K562 (cell line): ENCODE measurements around the gene HEMGN. TPM values are rescaled to one million over a fixed set of nuclear protein-coding genes. Genes with fewer than 3 reads are reported as not detected.

Experiments used
- ARID4B ChIP-seq: sonication (generic); formaldehyde crosslinking; IDR thresholded peaks from 2 replicates; pipeline ENCODE4 v1.8.0; 2022; ENCODE audit warnings: mild to moderate bottlenecking, missing genetic modification reagents
- ATF2 ChIP-seq: sonication (generic); formaldehyde crosslinking; IDR thresholded peaks from 2 replicates; pipeline ENCODE4 v1.8.1; 2022; ENCODE audit warnings: missing genetic modification reagents
- ATF6 ChIP-seq: sonication (generic); formaldehyde crosslinking; IDR thresholded peaks from 2 replicates; pipeline ENCODE4 v1.4.0; 2020; ENCODE audit warnings: mild to moderate bottlenecking, missing genetic modification reagents
- CREM ChIP-seq: IDR thresholded peaks from 2 replicates; pipeline ENCODE4 v1.6.1; 2014; ENCODE audit warnings: antibody characterized with exemption, low read depth
- ESRRA ChIP-seq: fragments of 450-650 bp; IDR thresholded peaks from 2 replicates; pipeline ENCODE4 v1.6.1; 2014; ENCODE audit warnings: low read depth, mild to moderate bottlenecking, moderate library complexity, borderline replicate concordance
- FOXM1 ChIP-seq, 2 experiments: fragments of 450-650 bp in 1 of 2; sonication (generic) in 1 of 2; formaldehyde crosslinking in 1 of 2; IDR thresholded peaks; 2 replicates each; pipeline versions ENCODE4 v1.6.1 to v1.9.0; 2017 to 2022; ENCODE audit warnings: low read depth in 2 of 2, mild to moderate bottlenecking in 2 of 2, missing genetic modification reagents in 1 of 2, moderate library complexity in 1 of 2
- HMBOX1 ChIP-seq: sonication (generic); IDR thresholded peaks from 2 replicates; pipeline ENCODE4 v1.6.1; 2016
- IFI16 ChIP-seq: fragments of 250-450 bp; sonication (Bioruptor Pico); IDR thresholded peaks from 2 replicates; pipeline ENCODE4 v2.1.2; 2022; ENCODE audit warnings: mild to moderate bottlenecking, inconsistent platforms
- KDM2B ChIP-seq: fragments of 250-450 bp; sonication (Bioruptor Pico); IDR thresholded peaks from 2 replicates; pipeline ENCODE4 v1.8.0; 2021; ENCODE audit warnings: mild to moderate bottlenecking, moderate library complexity
- LARP7 ChIP-seq: fragments of 450-650 bp; IDR thresholded peaks from 2 replicates; pipeline ENCODE4 v1.6.1; 2016
- LEF1 ChIP-seq: fragments of 450-650 bp; IDR thresholded peaks from 2 replicates; pipeline ENCODE4 v1.6.1; 2016; ENCODE audit warnings: mild to moderate bottlenecking
- RUNX1 ChIP-seq: sonication (generic); IDR thresholded peaks from 2 replicates; pipeline ENCODE4 v1.6.1; 2016; ENCODE audit warnings: antibody characterized with exemption, low read depth
- SNRNP70 ChIP-seq: fragments of 200-400 bp; formaldehyde crosslinking; optimal IDR thresholded peaks from 2 replicates; pipeline ENCODE3; 2017; ENCODE audit warnings: low read depth, low read length
- SRSF3 ChIP-seq: fragments of 200-400 bp; formaldehyde crosslinking; IDR thresholded peaks from 2 replicates; pipeline ENCODE4 v1.6.1; 2016; ENCODE audit warnings: mild to moderate bottlenecking, low read length, moderate library complexity; ENCODE audit not compliant: insufficient read depth
- TAF1 ChIP-seq: IDR thresholded peaks from 2 replicates; pipeline ENCODE4 v1.6.1; 2011; ENCODE audit warnings: mild to moderate bottlenecking, low read length, moderate library complexity; ENCODE audit not compliant: insufficient read depth, control insufficient read depth, severe bottlenecking; ENCODE audit errors: extremely low read depth
- YBX1 ChIP-seq: fragments of 450-650 bp; IDR thresholded peaks from 2 replicates; pipeline ENCODE4 v1.7.1; 2016; ENCODE audit warnings: mild to moderate bottlenecking
- ZNF184 ChIP-seq: sonication (generic); formaldehyde crosslinking; IDR thresholded peaks from 2 replicates; pipeline ENCODE4 v1.5.0; 2020; ENCODE audit warnings: missing genetic modification reagents
- ZNF644 ChIP-seq: fragments of 200-800 bp; sonication (Bioruptor generic); IDR thresholded peaks from 2 replicates; pipeline ENCODE4 v1.6.1; 2016; ENCODE audit warnings: low read depth, missing genetic modification characterization, missing compliant biosample characterization
- ZNF695 ChIP-seq: fragments of 450-650 bp; formaldehyde crosslinking; IDR thresholded peaks from 2 replicates; pipeline ENCODE4 v1.4.0; 2020; ENCODE audit warnings: mild to moderate bottlenecking, moderate library complexity
- ZNF79 ChIP-seq: fragments of 250-450 bp; sonication (Bioruptor Pico); IDR thresholded peaks from 2 replicates; pipeline ENCODE4 v1.4.0; 2020; ENCODE audit warnings: low read depth, mild to moderate bottlenecking, moderate library complexity
- polyA plus RNA-seq, 8 experiments: library from polyadenylated mRNA; depleted of rRNA in 4 of 8; stranded (reverse) in 5 of 8; unstranded in 3 of 8; fragments of >200 nt; fragmentation: Nextera tagmentation in 2 of 8; fragmentation: Illumina TruSeq in 1 of 8; extraction: Ambion mirVana in 2 of 8; extraction: Trizol in 1 of 8; gene quantifications; 2 replicates each; pipeline versions ENCODE4 v1.2.1 to v1.2.3, GENCODE V29; 2011 to 2014; ENCODE audit warnings: inconsistent platforms in 1 of 8, missing spikeins in 1 of 8
- total RNA-seq, 7 experiments: library from RNA; depleted of rRNA in 6 of 7; stranded (reverse); fragments of >200 nt in 6 of 7; fragmentation: Illumina TruSeq in 2 of 7; extraction: Trizol in 2 of 7; gene quantifications; 2 replicates each; pipeline versions ENCODE4 v1.2.1 to v1.2.3, GENCODE V29; 2011 to 2021; ENCODE audit warnings: low replicate concordance in 1 of 7

The HEMGN gene
- total and polyA plus RNA-seq, 9 of the 15 experiments (the other 6 are each of a cell fraction or from before 2014, with no cell fraction given), result 56.3 to 258 (median 137) TPM

GRCh38 chr9:97985058-97985861 lies 47.3 kb upstream of the HEMGN start (continued):
- TF ChIP-seq ATF6 (no peak), ZNF695 (CRISPR knock-in tag) (no peak), TAF1 (no peak), KDM2B (no peak), ESRRA (no peak), LEF1 (no peak), FOXM1 (IDR thresholded peaks at IDR 0.05; ENCODE audit: low read depth) (no peak), FOXM1 (CRISPR knock-in tag; IDR thresholded peaks at IDR 0.05; ENCODE audit: low read depth) (peak; percentile 11; the same call in 1 of the 2 replicates), RUNX1 (no peak), LARP7 (no peak), SRSF3 (0 out of 2 replicates have a peak, but pooled peaks have one; percentile 49), IFI16 (CRISPR knock-in tag) (no peak), ZNF644 (no peak; the same call in 1 of the 2 replicates), CREM (no peak), HMBOX1 (no peak), YBX1 (no peak), SNRNP70 (no peak), ZNF184 (CRISPR knock-in tag) (no peak), ARID4B (CRISPR knock-in tag) (peak; percentile 62), ZNF79 (CRISPR knock-in tag) (no peak), ATF2 (no peak; the same call in 1 of the 2 replicates)
